ENCODE measurements around the gene DNAH7.

- TF ChIP-seq, protein P1, sequence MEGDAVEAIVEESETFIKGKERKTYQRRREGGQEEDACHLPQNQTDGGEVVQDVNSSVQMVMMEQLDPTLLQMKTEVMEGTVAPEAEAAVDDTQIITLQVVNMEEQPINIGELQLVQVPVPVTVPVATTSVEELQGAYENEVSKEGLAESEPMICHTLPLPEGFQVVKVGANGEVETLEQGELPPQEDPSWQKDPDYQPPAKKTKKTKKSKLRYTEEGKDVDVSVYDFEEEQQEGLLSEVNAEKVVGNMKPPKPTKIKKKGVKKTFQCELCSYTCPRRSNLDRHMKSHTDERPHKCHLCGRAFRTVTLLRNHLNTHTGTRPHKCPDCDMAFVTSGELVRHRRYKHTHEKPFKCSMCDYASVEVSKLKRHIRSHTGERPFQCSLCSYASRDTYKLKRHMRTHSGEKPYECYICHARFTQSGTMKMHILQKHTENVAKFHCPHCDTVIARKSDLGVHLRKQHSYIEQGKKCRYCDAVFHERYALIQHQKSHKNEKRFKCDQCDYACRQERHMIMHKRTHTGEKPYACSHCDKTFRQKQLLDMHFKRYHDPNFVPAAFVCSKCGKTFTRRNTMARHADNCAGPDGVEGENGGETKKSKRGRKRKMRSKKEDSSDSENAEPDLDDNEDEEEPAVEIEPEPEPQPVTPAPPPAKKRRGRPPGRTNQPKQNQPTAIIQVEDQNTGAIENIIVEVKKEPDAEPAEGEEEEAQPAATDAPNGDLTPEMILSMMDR (IDR thresholded peaks at IDR 0.05 in 8 of 11, conservative IDR thresholded peaks at IDR 0.05 in 3 of 11): no peak
- no peak for TF ChIP-seq POLR2A (IDR thresholded peaks at IDR 0.05)
- no peak for TF ChIP-seq POLR2AphosphoS5 (IDR thresholded peaks at IDR 0.05)
Measured at GRCh38 chr2:195722075-195722474, 346.6 kb downstream of the DNAH7 start.

All from spleen (tissue), 7 donors.